GM18858 (cell line): ENCODE measurements around the gene TRMT61A.

Experiments used
- ATAC-seq: cut with Tn5 transposase; IDR thresholded peaks from one replicate; pipeline ENCODE4 v1.9.1; 2021; ENCODE audit not compliant: unreplicated experiment

The TRMT61A gene

DNA sequence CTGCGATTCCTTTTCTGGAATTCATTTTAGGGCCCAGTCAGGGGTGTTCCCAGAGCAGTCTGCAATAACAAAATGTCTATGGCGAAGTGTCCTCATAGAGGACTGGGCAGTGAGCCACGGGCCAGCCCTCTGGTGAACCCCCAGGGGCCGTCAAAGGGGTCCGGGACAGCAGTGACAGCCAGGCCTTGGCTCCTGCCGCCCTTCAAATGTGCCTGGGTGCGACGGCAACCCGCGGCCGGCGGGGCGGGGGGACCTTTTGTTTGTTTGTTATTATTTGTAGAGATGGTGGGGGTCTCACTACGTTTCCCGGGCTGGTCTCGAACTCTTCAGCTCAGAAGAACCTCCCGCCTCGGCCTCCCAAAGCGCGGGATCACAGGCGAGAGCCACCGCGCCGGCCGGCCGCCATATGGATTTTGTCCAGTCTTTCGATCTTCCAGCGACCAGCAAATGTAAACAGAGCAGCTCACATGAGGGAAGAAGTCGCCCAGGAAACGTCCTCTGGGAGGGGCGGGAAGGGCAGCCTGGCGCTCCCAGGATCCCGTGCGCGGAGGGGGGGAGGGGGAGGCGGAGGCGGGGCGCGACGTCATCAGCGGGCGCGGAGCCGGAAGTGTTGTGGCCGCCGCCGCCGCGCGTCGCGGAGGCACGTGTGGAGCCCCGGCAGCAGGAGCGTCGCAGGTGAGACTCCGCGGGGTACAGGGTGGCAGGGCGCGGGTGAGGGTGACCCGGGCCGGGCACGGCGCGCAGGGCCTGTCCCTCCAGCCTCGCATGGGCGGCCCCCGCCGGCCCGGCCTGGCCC, at the start of gene TRMT61A:
Gene TRMT61A (plus strand): TSS at position 610 of the 796 bp plus-strand sequence. CDS start 783 bp downstream, outside the sequence.
- no peak for ATAC-seq

DNA sequence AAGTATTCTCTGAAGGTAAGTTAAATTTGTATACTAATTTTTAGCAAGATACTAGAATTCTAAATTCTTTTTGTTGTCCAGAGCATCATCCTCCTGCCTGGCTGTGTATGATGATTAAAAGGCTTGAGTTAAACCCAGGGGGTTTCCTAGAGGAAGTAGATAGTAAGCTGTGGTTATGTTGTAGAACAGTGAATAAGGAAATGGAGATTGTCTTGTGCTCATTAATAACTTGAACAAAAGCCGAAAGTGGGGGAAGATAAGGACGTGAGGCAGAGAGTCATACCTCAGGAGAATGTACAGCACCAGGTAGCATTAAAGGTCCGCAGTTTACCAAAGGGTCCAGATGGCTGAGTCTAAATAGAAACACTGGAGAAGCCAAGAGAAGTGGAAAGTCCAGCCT, 48.4 kb upstream of the TRMT61A start:
- peak; percentile 65 for ATAC-seq

DNA sequence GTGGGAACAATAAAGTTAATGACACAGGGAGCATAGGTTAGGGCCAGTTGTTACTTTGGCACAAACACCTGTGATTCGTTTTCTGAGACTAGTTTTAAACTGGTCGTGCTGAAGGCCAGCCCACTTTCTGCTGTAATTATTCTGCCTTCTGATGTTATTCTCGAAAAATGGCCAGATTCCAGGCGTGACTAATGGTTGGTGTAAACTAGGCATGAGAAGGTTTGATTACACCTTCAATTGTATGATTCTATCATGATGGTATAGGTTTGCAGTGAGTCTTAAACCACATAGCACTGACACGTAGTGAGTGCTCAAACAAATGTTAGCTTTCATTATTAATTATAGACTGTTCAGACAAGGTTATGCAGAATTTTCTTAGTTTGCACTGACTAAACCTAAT, 45.4 kb upstream of the TRMT61A start:
- ATAC-seq = no peak

DNA sequence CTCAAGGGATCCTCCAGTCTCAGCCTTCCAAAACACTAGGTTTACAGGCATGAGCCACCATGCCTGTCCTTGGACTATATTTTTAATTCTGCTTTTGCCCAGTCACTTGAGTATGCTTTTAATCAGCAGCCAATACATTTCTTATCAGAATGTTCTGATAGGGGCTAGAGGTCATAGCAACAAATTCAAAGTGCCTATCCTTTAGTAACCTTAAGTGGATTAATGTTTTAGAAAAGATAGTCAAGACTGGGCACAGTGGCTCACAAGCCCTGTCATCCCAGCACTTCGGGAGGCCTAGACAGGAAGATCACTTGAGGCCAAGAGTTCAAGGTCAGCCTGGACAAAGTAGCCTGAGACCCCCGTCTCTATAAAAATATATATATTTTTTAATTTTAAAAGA, 43.5 kb upstream of the TRMT61A start:
- ATAC-seq = no peak

DNA sequence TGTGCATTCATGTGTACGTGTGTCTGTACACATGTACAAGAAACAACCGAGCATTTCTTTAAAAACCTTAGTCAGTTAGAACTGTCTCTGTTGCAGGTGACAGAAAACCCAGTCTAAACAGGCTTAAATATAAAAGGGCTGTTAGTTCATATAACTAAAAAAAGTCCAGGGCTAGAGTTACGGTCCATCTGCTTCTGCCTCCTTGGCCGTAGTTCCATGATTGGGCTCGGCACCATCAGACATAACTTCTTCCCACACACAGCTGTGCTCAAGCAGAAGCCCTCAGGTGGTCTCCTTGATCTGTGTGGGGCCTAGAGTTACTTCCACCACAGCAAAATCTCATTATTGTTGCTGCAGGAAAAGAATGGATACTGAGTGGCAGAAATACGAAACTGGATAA, 40.9 kb upstream of the TRMT61A start:
- ATAC-seq = no peak

DNA sequence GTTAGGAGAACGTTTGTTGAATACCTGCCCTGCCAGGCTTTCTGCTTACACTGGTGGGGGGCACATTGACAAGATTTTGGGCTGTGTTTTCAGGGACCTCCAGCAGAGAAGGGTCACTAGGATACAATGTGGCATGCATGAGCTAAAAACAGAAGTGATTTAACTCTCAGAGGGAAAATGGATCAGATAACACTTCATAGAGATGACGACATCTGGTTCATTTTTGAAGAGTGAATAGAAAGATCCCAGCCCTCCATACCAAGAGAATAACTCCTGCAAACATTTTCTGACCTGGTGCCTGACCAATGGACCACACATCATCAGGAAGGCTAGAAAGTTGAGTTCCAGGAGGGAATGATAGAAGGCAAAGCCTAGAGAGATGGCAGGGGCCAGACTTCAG, 40.0 kb upstream of the TRMT61A start:
- ATAC-seq = no peak

DNA sequence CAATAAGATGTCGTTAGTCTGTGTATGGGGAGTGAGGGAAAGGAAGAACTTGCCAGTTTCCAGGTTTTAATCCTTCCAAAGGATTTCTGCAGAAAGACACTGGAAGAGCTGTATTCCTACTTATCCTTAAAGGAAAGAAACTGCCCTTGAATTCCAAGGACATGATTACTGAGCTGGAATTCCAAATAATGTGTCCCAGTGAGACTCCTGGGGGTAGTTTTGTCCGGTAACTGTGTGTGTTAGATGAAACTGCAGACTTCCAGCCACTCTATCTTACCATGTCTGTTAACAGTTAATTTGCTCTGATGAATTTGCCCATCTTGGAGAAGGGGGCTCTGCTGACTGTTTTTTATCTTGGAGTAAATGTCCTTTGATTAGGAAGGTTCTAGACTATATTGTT, 39.4 kb upstream of the TRMT61A start:
- no peak for ATAC-seq

DNA sequence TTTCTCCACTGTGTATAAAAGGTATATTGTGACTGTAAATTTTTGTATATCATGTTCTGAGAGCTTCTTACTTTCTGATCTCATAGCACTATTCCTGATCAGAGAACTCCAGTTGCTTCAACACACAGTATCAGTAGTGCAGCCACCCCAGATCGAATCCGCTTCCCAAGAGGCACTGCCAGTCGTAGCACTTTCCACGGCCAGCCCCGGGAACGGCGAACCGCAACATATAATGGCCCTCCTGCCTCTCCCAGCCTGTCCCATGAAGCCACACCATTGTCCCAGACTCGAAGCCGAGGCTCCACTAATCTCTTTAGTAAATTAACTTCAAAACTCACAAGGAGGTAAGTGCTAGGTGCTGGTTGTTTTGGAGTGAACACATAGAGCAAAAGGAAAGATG, 37.3 kb upstream of the TRMT61A start:
- ATAC-seq = no peak

DNA sequence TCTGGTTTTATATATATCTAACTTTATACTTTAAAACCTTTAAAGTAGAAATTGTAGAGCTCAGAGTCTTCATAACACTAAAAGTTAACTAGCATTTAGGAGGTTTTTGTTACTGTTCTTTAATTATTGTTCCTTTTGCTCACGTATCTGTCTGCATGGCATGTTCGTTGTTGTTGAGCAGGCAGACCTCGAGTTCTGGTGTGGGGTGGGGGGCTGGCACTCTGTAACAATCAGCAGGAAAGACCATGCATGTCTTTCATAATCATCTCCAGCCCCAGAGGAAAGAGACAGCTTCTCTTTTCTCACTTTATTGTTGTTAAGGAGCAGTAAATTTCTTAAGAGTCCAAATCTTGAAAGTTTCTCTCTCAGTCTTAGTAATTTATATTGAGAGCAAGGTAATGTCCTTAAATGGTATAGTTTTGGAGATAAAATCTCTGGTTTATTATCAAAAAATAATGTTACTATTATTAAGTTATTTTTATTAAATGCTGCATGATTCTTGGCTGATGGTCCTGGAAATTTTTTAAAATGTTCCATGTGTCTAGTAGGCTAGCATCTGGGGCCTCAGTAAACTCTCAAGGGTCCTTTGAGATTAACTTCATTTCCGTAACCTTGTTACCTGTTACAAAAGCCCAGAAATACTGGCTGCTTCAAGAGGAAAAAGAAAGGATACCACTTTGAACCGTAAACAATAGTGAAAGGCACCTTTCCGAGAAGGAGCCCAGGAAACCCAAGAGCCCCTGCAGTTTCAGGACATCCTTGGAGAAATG, 36.7 kb upstream of the TRMT61A start:
- ATAC-seq = no peak

DNA sequence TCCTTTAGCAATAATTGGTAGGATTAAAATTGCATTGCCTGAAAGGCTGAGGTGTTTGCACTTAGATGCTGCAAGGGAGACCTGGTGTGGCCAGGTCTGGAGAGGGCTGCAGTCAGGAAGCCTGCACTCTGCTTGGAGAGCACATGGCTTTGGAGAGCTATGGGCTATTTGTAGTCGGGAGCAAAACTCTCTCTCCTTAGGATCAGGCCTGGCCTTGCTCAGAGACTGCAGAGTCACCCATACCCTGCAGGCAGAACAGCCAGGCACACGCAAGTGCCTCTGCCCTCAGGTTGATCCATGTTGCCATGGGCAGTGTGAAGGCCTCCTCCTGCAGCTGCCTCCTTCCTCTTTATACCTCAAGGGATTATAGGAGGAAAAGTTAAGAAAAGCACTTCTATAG, 33.1 kb upstream of the TRMT61A start:
- ATAC-seq = no peak

DNA sequence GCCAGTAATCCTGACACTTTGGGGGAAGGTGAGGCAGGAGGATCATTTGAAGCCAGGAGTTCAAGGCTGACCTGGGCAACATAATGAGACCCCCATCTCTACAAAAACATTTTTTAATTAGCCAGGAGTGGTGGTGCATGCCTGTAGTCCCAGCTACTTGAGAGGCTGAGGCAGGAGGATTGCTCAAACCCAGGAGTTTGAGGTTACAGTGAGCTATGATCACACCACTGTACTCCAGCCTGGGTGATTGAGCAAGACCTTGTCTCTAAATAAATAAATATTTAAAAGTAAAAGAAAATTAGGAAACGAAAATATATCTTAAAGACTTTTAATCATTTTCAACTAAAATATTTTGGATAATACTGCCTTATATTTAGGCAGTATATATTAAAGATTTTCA, 32.2 kb upstream of the TRMT61A start:
- ATAC-seq = no peak

DNA sequence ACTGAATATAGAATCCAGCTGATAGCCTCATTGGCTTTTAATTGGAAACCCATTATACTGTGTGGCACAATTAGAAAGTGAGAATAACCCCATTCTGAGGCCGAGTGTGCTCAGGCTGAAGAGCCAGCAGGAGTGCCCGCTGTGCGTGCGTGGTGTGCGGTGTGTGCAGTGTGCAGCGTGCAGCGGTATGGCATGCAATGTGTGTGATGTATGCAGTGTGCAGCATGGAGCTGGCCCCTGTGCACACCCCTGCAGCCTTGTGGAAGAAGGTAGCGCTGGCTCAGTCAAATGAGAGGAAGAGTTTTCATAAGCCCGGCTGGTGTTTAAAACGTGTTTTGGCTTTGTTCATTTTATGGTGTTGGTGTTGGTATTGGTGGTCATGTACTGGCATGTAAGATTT, 29.3 kb upstream of the TRMT61A start:
- ATAC-seq = no peak

DNA sequence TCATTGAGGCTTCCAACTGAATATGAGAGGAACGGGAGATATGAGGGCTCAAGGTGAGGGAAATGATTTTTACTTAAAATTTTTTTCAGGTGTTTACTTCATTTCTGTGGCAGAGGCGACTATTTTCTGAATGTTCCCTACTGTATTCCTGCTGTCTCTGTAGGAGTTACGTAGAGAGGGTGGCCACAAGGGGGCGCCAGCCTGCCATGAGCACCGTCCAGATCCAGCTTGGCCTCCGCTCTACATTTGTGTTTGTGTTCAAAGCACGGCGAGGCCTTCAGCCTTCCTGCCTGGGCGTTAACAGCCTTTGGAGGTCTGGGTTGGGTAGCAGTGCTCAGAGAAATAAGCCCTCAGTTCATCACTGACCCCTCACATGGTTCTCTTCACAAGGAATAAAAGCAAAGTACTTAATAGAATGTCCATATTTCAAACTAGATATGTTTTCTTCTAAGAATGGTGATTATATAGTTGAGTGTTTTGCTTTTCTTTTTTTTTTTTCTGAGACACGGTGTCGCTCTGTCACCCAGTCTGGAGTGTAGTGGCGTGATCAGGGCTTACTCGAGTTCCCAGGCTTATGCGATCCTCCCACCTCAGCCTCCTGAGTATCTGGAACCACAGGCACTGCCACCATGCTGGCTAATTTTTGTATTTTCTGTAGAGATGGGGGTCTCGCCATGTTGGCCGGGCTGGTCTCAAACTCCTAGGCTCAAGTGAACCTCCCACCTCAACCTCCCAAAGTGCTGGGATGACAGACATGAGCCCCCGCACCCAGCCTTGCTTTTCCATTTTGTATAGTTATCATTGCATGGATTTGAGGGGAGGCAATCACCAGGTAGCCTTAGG, 28.6 kb upstream of the TRMT61A start:
- ATAC-seq = no peak

DNA sequence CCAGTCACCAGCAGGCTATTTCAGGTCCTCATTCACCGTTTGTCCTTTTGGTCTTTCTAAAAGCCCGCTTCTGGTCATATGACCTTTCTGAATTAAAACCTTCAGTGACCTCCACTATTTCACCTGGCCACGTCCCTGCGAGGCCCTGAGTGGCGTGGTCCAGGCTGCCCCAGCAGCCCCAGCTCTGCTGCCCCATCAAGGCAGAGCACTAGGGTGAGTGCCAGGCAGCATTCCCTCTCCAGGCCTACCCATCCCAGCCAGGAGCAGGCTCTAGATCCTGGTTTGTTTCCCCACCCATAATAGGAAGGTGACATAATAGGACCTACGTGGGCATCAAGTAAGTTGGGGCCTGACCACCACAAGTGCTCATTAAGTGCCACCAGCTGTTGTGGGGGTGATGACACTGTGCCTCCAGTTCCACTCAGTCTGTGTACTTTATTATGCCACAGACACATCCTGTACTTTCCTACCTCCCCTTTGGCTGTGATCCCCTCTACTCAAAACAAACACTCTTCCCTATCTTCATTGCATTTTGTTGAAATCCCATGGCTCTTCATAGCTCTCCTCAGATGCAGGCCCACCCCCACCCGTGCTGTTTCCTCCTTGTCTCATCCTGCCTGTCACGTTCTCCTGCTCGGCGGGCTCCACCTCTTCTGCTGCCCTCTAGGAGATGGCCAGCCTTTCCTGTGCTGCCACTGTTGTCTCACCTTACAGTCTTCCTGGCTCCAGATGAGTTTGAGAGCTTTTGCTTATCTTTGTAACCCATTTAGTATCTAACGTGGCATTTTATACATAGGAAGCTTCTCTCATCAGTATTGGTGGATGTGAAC, 27.7 kb upstream of the TRMT61A start:
- ATAC-seq = no peak

DNA sequence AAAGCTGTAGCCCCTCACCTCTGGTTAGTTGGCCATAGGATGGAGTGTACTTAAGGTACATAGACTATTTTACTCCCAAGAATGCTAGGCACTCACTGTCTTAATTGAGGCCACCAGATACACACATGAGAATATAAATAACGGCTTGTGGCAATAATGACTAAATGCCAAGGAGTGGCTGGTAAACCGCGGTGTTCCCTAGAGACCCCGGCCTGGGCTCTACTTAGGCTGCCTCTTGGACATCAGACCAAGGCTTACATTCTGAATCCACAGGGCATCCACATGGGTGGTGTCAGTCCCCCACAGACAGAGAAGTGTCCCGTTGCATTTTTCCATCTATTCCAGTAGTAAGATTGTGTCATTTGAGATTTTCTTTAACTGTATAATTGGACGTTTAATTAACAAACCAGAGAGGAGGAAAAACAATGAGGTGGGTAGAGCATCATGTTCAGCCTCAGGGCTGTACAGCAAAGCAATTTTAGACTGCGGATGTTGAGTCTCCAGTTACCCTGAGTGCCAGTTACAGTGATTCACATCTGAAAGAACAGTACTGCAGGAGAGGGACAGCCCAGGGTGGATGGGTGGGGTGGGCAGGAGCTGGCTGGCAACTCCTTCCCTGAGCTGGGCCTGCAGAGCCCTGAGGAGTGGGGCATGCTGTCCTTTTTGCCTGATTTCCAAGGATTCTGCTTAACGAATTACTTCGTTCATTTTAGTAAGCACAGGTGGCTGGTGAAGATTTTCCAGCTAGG, 26.9 kb upstream of the TRMT61A start:
- no peak for ATAC-seq

DNA sequence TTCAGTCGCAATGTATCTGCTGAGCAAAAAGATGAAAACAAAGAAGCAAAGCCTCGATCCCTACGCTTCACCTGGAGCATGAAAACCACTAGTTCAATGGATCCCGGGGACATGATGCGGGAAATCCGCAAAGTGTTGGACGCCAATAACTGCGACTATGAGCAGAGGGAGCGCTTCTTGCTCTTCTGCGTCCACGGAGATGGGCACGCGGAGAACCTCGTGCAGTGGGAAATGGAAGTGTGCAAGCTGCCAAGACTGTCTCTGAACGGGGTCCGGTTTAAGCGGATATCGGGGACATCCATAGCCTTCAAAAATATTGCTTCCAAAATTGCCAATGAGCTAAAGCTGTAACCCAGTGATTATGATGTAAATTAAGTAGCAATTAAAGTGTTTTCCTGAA, 26.1 kb upstream of the TRMT61A start:
- no peak for ATAC-seq

DNA sequence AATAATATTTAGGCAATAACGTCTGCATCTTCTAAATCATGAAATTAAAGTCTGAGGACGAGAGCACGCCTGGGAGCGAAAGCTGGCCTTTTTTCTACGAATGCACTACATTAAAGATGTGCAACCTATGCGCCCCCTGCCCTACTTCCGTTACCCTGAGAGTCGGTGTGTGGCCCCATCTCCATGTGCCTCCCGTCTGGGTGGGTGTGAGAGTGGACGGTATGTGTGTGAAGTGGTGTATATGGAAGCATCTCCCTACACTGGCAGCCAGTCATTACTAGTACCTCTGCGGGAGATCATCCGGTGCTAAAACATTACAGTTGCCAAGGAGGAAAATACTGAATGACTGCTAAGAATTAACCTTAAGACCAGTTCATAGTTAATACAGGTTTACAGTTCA, 25.7 kb upstream of the TRMT61A start:
- ATAC-seq = no peak

DNA sequence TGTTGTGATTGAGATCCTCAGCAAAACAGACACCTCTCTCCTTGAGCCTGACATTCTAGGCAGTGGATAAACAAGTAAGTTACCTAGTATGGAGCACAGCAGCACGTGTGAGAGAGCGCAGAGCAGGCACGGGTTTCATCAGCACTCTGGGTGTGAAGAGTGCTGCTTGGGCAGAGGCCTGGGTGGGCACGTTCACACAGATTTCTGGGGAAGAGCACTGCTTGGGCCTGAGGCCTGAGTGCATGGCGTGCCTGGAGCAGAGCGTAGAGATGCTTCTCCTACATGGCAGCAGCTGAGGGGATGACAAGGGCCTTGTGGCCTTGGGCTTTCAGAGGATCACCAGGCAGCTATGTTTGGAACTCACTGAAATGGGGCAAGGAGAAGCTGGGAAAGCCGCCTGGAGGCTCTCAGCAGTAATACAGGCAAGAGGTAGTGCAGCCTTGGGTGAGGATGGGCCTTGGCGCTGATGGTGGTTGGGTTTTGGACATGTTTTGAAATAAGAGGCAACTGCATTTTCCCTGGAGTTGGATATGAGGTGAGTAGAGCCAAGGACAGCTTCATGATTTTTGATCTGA, 23.9 kb upstream of the TRMT61A start:
- no peak for ATAC-seq

DNA sequence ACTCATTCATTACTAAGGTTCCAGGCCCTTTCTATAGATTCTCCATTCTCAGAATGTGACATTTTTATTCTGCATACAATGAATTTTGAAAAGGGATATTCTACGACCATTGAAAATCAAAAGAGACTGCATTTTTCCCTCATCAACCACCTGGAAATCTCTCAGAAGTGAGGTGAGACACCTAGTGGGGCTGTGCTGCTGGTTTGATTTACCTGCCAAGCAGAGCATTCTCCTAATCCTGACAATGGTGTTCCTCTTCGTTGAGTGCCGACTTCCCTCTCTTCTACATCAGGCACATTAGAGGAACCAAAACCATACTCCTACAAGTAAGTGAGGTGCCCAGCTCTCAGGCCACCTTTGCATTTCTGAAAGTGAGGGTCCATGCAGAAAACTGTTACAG, 21.2 kb upstream of the TRMT61A start:
- ATAC-seq = no peak
